SK-N-SH (cell line): ENCODE results near the gene NPTX1. TPM values are rescaled to one million over a fixed set of nuclear protein-coding genes. Genes with fewer than 3 reads are reported as not detected.

Experiments used
- CTCF ChIA-PET: fragments of 300-600, 350-600 bp; formaldehyde crosslinking; extraction: SDS; loops from one replicate; lab custom pipeline; 2021; lab: Yijun Ruan, JAX
- POLR2A ChIA-PET: fragments of 350-600 bp; sonication (Branson Sonifier 250); formaldehyde crosslinking; extraction: SDS; loops from one replicate; lab custom pipeline; 2020; ENCODE audit warnings: antibody characterized with exemption, inconsistent platforms; lab: Yijun Ruan, JAX
- DNase-seq: peaks from one replicate; pipeline ENCODE4 v3.0.0; 2012
- H2AFZ ChIP-seq: fragments of 200-600 bp; sonication (generic); 2 replicates; pipeline ENCODE4 v1.8.1; 2016; ENCODE audit warnings: antibody characterized with exemption, mild to moderate bottlenecking, low read depth
- H3F3A ChIP-seq: fragments of 200-600 bp; sonication (generic); replicated peaks from 2 replicates; pipeline ENCODE3; 2016; ENCODE audit warnings: antibody characterized with exemption, mild to moderate bottlenecking; ENCODE audit not compliant: insufficient read depth
- H3K27ac ChIP-seq, 2 experiments: fragments of 200-500 bp in 1 of 2; fragments of 200-600 bp in 1 of 2; sonication (Bioruptor generic) in 1 of 2; sonication (generic), shearing (Covaris generic) in 1 of 2; 2 replicates each; pipeline versions ENCODE4 v1.5.1 to v1.6.1; 2014 to 2016; ENCODE audit warnings: low read depth in 2 of 2, inconsistent platforms in 1 of 2, low read length in 1 of 2, mild to moderate bottlenecking in 1 of 2, mixed read lengths in 1 of 2
- H3K27me3 ChIP-seq: fragments of 200-600 bp; sonication (generic), shearing (Covaris generic); 2 replicates; pipeline ENCODE4 v1.6.1; 2016; ENCODE audit warnings: mixed run types; ENCODE audit not compliant: insufficient read depth
- H3K36me3 ChIP-seq, 2 experiments: fragments of 200-500 bp in 1 of 2; fragments of 200-600 bp in 1 of 2; sonication (Bioruptor generic) in 1 of 2; sonication (generic) in 1 of 2; replicated peaks in 1 of 2; 2 replicates each; pipeline versions ENCODE3 to v1.5.1; 2014 to 2016; ENCODE audit warnings: low read length in 1 of 2, mild to moderate bottlenecking in 1 of 2; ENCODE audit not compliant: insufficient read depth in 2 of 2, control insufficient read depth in 1 of 2
- H3K4me1 ChIP-seq, 2 experiments: fragments of 200-500 bp in 1 of 2; fragments of 200-600 bp in 1 of 2; sonication (Bioruptor generic) in 1 of 2; sonication (generic), shearing (Covaris generic) in 1 of 2; 2 replicates each; pipeline versions ENCODE4 v1.5.1 to v1.6.1; 2014 to 2016; ENCODE audit warnings: low read depth in 1 of 2, low read length in 1 of 2, mixed run types in 1 of 2; ENCODE audit not compliant: insufficient read depth in 2 of 2, control insufficient read depth in 1 of 2
- H3K4me2 ChIP-seq: fragments of 200-600 bp; sonication (generic), shearing (Covaris generic); 2 replicates; pipeline ENCODE4 v1.6.1; 2017; ENCODE audit warnings: mixed run types
- H3K4me3 ChIP-seq, 2 experiments: fragments of 200-500 bp in 1 of 2; fragments of 200-600 bp in 1 of 2; sonication (Bioruptor generic) in 1 of 2; sonication (generic), shearing (Covaris generic) in 1 of 2; 2 replicates each; pipeline versions ENCODE4 v1.5.1 to v1.8.1; 2014 to 2016; ENCODE audit warnings: low read depth in 2 of 2, inconsistent platforms in 1 of 2, low read length in 1 of 2, mild to moderate bottlenecking in 1 of 2, mixed read lengths in 1 of 2, moderate library complexity in 1 of 2
- H3K79me2 ChIP-seq: fragments of 200-600 bp; sonication (generic); 2 replicates; pipeline ENCODE4 v1.8.1; 2017; ENCODE audit warnings: mild to moderate bottlenecking; ENCODE audit not compliant: insufficient read depth
- H3K9ac ChIP-seq: fragments of 200-600 bp; sonication (generic); 2 replicates; pipeline ENCODE4 v1.6.1; 2017; ENCODE audit warnings: mixed run types
- H3K9me2 ChIP-seq: fragments of 200-600 bp; sonication (generic); 2 replicates; pipeline ENCODE4 v1.6.1; 2017; ENCODE audit warnings: mixed run types
- H3K9me3 ChIP-seq: fragments of 200-600 bp; sonication (generic); 2 replicates; pipeline ENCODE4 v1.6.1; 2017; ENCODE audit warnings: mixed run types, mild to moderate bottlenecking, moderate library complexity
- H4K20me1 ChIP-seq: fragments of 200-600 bp; sonication (generic); 2 replicates; pipeline ENCODE4 v1.6.1; 2017; ENCODE audit warnings: mild to moderate bottlenecking, mixed run types; ENCODE audit not compliant: insufficient read depth
- EP300 ChIP-seq, 2 experiments: IDR thresholded peaks; 2 replicates each; pipeline versions ENCODE4 v1.4.0 to v1.6.1; 2012; ENCODE audit warnings: borderline replicate concordance in 1 of 2, low read depth in 1 of 2, low read length in 1 of 2
- FOSL2 ChIP-seq: IDR thresholded peaks from 2 replicates; pipeline ENCODE4 v1.4.0; 2012; ENCODE audit warnings: low read depth, mild to moderate bottlenecking, moderate library complexity, borderline replicate concordance
- GATA2 ChIP-seq: sonication (generic); formaldehyde crosslinking; IDR thresholded peaks from 2 replicates; pipeline ENCODE4 v1.5.0; 2020; ENCODE audit warnings: mild to moderate bottlenecking, missing genetic modification reagents
- JUND ChIP-seq: IDR thresholded peaks from 2 replicates; pipeline ENCODE4 v1.4.0; 2012
- NRF1 ChIP-seq: IDR thresholded peaks from 2 replicates; pipeline ENCODE4 v1.6.1; 2012; ENCODE audit warnings: low read depth, mild to moderate bottlenecking, low read length
- POLR2AphosphoS5 ChIP-seq: IDR thresholded peaks from 2 replicates; pipeline ENCODE4 v1.6.1; 2012; ENCODE audit warnings: low read depth, low read length
- RAD21 ChIP-seq: IDR thresholded peaks from 2 replicates; pipeline ENCODE4 v1.6.1; 2012; ENCODE audit warnings: mild to moderate bottlenecking, low read length
- RCOR1 ChIP-seq: fragments of 150-350 bp; IDR thresholded peaks from 2 replicates; pipeline ENCODE4 v1.6.1; 2017; ENCODE audit warnings: antibody characterized with exemption, low read length
- TEAD4 ChIP-seq: IDR thresholded peaks from 2 replicates; pipeline ENCODE4 v1.4.0; 2012; ENCODE audit warnings: mild to moderate bottlenecking, borderline replicate concordance; ENCODE audit not compliant: insufficient read depth
- YY1 ChIP-seq: IDR thresholded peaks from 2 replicates; pipeline ENCODE4 v1.4.0; 2012; ENCODE audit warnings: low read depth, mild to moderate bottlenecking
- WGBS: methylation state at CpG from one replicate; pipeline ENCODE4 v1.1.6; 2017; ENCODE audit warnings: low lambda C conversion rate; 5-methylcytosine and 5-hydroxymethylcytosine counted together
- polyA plus RNA-seq, 3 experiments: library from polyadenylated mRNA; depleted of rRNA; stranded (reverse); fragments of >200 nt; gene quantifications; 2 replicates each; pipeline ENCODE4 v1.2.3, GENCODE V29; 2012
- TF ChIP-seq, protein P1 (sequence below): IDR thresholded peaks from 2 replicates; pipeline ENCODE4 v1.4.0; 2012; ENCODE audit warnings: low read depth
- TF ChIP-seq, protein P2 (sequence below): IDR thresholded peaks from 2 replicates; pipeline ENCODE4 v1.6.1; 2012; ENCODE audit warnings: mild to moderate bottlenecking, low read depth, low read length, moderate library complexity

The NPTX1 gene
- polyA plus RNA-seq, 1 of the 3 experiments (the other 2 are of a cell fraction) = 0.05 TPM

DNA sequence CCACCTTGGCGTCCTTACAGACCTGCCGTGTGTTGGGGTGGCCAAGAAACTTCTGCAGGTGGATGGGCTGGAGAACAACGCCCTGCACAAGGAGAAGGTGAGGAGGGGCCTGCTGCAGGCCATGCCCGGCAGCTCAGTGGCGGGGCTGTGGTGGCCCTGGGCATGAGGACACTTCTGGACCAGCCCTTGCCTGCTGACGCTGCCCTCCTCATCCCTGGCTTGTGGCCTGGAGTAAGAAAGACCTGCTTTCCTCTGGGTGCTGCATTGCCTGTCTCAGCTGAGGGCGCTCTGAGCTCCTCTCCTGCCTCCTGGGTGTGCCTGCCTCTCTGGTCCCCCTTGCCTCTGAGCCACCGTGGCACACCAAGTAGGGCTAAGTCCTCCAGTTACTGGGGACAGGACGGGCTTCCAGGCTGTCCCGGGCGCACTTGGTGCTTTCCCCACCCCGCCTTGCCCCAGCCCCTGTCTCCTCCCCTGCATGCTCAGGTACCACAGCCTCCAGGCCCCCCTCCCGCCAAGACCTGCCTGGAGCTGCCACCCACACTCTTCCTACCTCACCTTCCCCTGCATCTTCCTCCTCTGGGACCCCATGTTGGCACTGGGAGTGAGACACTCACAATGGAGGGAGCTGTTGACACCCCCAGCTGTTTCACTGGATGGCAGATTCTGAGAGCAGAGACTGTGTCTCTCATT is 52.7 kb downstream of the NPTX1 start:
- Histone ChIP-seq H3K27me3 (no peaks in the 10 kb centered on the region), H3K4me1 (no peaks in the 10 kb centered on the region; a peak in 1 of 4 replicates), H3K4me3 (no peak overlapping the region), H4K20me1 (peaks cover 8% of the 10 kb centered on the region; the same call in 1 of the 2 replicates), H3K9ac (no peak overlapping the region), H2AFZ (no peak overlapping the region), H3K9me3 (no peaks in the 10 kb centered on the region), H3K27ac (no peak overlapping the region), H3K79me2 (peaks cover 4% of the 10 kb centered on the region; the same call in 1 of the 2 replicates), H3K4me2 (no peak overlapping the region)
- peak; percentile 35 for DNase-seq
- WGBS = 85% methylated on average over 11 of the region's 13 CpGs
- ChIA-PET CTCF (interaction anchor here (1.0 to 6.5 kb wide), 7 partner anchors 7 to 558 kb away, joined by 3 to 81 read pairs (median 27); partner anchors contain the start of gene ENDOV), POLR2A (interaction anchor here (0.6 to 2.6 kb wide), 6 partner anchors 9 to 558 kb away, joined by 3 to 10 read pairs (median 4); partner anchors contain the start of genes ENDOV and GAA)
- no peak for TF ChIP-seq RAD21
- no peak for TF ChIP-seq FOSL2
- TF ChIP-seq NRF1 = no peak
- TF ChIP-seq, protein P1, sequence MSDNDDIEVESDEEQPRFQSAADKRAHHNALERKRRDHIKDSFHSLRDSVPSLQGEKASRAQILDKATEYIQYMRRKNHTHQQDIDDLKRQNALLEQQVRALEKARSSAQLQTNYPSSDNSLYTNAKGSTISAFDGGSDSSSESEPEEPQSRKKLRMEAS = no peak
- no peak for TF ChIP-seq GATA2
- no peak for TF ChIP-seq TEAD4
- TF ChIP-seq EP300 (IDR thresholded peaks at IDR 0.05; ENCODE audit: borderline replicate concordance in 1 of 2, low read depth in 1 of 2, low read length in 1 of 2) = no peak
- TF ChIP-seq JUND = no peak
- no peak for TF ChIP-seq YY1
- TF ChIP-seq RCOR1 = no peak
- TF ChIP-seq, all 33 proteins: peak for 0
- H3K36me3 ChIP-seq = peaks cover 9 to 21% of the 10 kb centered on the region in 2 experiments
- H3K9me2 ChIP-seq = no peaks in the 10 kb centered on the region
- peaks cover 6% of the 10 kb centered on the region for H3F3A ChIP-seq

DNA sequence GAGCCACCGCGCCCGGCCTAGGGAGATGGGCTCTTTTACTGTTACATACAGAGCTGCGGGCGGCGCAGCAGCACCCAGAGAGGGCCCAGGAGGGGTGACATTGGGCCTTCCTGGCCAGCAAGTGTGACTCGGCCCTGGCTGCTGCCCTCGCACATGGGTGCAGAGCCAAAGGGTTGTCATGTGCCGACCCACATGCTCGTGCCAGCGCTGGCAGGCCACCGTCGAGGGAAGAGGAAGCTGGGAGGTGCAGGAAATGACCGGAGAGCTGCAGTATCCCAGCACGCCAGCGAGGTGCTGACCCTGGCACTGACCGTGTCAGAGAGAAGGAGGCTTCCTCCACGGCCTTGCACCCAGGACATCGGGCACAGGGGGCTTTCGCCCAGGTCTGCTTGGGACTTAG is 53.4 kb downstream of the NPTX1 start:
- Histone ChIP-seq H3F3A (peaks cover 11% of the 10 kb centered on the region), H4K20me1 (peaks cover 15% of the 10 kb centered on the region), H3K36me3 (peaks cover 14 to 24% of the 10 kb centered on the region in 2 experiments), H3K9me2 (no peaks in the 10 kb centered on the region), H3K9me3 (no peaks in the 10 kb centered on the region), H3K4me3 (no peak overlapping the region), H3K27me3 (no peaks in the 10 kb centered on the region), H3K4me1 (no peaks in the 10 kb centered on the region; a peak in 1 of 4 replicates), H2AFZ (no peak overlapping the region), H3K9ac (no peak overlapping the region), H3K79me2 (peaks cover 11% of the 10 kb centered on the region; the same call in 1 of the 2 replicates), H3K27ac (no peak overlapping the region), H3K4me2 (no peak overlapping the region)
- no peak for TF ChIP-seq POLR2AphosphoS5
- TF ChIP-seq, protein P2, sequence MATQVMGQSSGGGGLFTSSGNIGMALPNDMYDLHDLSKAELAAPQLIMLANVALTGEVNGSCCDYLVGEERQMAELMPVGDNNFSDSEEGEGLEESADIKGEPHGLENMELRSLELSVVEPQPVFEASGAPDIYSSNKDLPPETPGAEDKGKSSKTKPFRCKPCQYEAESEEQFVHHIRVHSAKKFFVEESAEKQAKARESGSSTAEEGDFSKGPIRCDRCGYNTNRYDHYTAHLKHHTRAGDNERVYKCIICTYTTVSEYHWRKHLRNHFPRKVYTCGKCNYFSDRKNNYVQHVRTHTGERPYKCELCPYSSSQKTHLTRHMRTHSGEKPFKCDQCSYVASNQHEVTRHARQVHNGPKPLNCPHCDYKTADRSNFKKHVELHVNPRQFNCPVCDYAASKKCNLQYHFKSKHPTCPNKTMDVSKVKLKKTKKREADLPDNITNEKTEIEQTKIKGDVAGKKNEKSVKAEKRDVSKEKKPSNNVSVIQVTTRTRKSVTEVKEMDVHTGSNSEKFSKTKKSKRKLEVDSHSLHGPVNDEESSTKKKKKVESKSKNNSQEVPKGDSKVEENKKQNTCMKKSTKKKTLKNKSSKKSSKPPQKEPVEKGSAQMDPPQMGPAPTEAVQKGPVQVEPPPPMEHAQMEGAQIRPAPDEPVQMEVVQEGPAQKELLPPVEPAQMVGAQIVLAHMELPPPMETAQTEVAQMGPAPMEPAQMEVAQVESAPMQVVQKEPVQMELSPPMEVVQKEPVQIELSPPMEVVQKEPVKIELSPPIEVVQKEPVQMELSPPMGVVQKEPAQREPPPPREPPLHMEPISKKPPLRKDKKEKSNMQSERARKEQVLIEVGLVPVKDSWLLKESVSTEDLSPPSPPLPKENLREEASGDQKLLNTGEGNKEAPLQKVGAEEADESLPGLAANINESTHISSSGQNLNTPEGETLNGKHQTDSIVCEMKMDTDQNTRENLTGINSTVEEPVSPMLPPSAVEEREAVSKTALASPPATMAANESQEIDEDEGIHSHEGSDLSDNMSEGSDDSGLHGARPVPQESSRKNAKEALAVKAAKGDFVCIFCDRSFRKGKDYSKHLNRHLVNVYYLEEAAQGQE = no peak
- ChIA-PET CTCF (interaction anchor here (1.1 to 6.5 kb wide), 5 partner anchors 55 to 559 kb away, joined by 3 to 81 read pairs (median 10); no protein-coding TSS in a partner anchor), POLR2A (interaction anchor here (0.6 to 2.6 kb wide), 4 partner anchors 9 to 336 kb away, joined by 3 to 10 read pairs (median 5); partner anchors contain the start of gene ENDOV)
- WGBS = 87% methylated on average over 16 of the region's 20 CpGs
- DNase-seq = peak; percentile 30
